Tibial nerve (tissue), 4 donors: ENCODE data around the gene HECTD1. TPM values are rescaled to one million over a fixed set of nuclear protein-coding genes. Genes with fewer than 3 reads are reported as not detected.

Experiments used
- DNase-seq, 2 donors: peaks; one replicate each; pipeline ENCODE4 v3.0.0-alpha.2; 2019; ENCODE audit warnings: low spot score in 2 of 2
- H3K27ac ChIP-seq, 4 donors: fragments of 200-600 bp; sonication (generic) in 3 of 4; one replicate each; pipeline ENCODE4 v1.5.1; 2017 to 2019; ENCODE audit warnings: mild to moderate bottlenecking in 1 of 4
- H3K27me3 ChIP-seq, 2 donors: fragments of 200-600 bp; sonication (generic) in 1 of 2; one replicate each; pipeline versions ENCODE4 v1.5.1 to v1.6.0; 2017 to 2019
- H3K36me3 ChIP-seq, 3 donors: fragments of 200-600 bp; sonication (generic); one replicate each; pipeline ENCODE4 v1.5.1; 2018 to 2019
- H3K4me1 ChIP-seq, 4 donors: fragments of 200-600 bp; sonication (generic) in 3 of 4; one replicate each; pipeline ENCODE4 v1.5.1; 2017 to 2019
- H3K4me3 ChIP-seq, 4 donors: fragments of 200-600 bp; sonication (generic) in 3 of 4; one replicate each; pipeline ENCODE4 v1.5.1; 2017 to 2019; ENCODE audit warnings: mild to moderate bottlenecking in 1 of 4, moderate library complexity in 1 of 4
- H3K9me3 ChIP-seq, 4 donors: fragments of 200-600 bp; sonication (generic) in 3 of 4; one replicate each; pipeline ENCODE4 v1.5.1; 2017 to 2019
- CTCF ChIP-seq, 5 experiments: fragments of 200-600 bp in 3 of 5; fragments of 450-650 bp in 2 of 5; sonication (generic) in 3 of 5; IDR thresholded peaks; one replicate each; pipeline ENCODE4 v1.5.1; 2016 to 2019; ENCODE audit warnings: antibody characterized with exemption in 5 of 5, mild to moderate bottlenecking in 3 of 5, moderate library complexity in 2 of 5
- EP300 ChIP-seq, 2 donors: sonication (generic); formaldehyde crosslinking; IDR thresholded peaks; one replicate each; pipeline ENCODE4 v1.6.1; 2017; ENCODE audit warnings: antibody characterized with exemption in 2 of 2, mild to moderate bottlenecking in 1 of 2
- POLR2A ChIP-seq, 2 donors: fragments of 450-650 bp; IDR thresholded peaks; one replicate each; pipeline ENCODE4 v1.6.1; 2017; ENCODE audit warnings: antibody characterized with exemption in 2 of 2, mild to moderate bottlenecking in 2 of 2, moderate library complexity in 2 of 2
- WGBS, 2 donors: methylation state at CpG; one replicate each; pipeline ENCODE4 v1.1.5; 2018; 5-methylcytosine and 5-hydroxymethylcytosine counted together
- total RNA-seq, 4 donors: library from RNA; depleted of rRNA; stranded (reverse); fragments of >200 nt; gene quantifications; one replicate each; pipeline ENCODE4 v1.1.0, GENCODE V29; 2016

Gene HECTD1
- total RNA-seq, 4 donors from 2014 or later, result 183 to 225 (median 207) TPM

GRCh38 chr14:31118892-31119291 is 88.7 kb downstream of the HECTD1 start:
- Histone ChIP-seq H3K27me3 (no peaks in the 10 kb centered on the region), H3K27ac (no peak overlapping the region), H3K9me3 (no peaks in the 10 kb centered on the region), H3K36me3 (peaks cover 4 to 92% (median 46%) of the 10 kb centered on the region in 3 donors), H3K4me1 (no peaks in the 10 kb centered on the region), H3K4me3 (no peak overlapping the region)
- WGBS, 2 donors, result 72 to 73% methylated on average over 3 of the region's 3 CpGs
- TF ChIP-seq POLR2A (IDR thresholded peaks at IDR 0.05) (no peak), EP300 (IDR thresholded peaks at IDR 0.05) (no peak), CTCF (IDR thresholded peaks at IDR 0.05) (no peak)
- no peak for DNase-seq

GRCh38 chr14:31113794-31114193 is 93.8 kb downstream of the HECTD1 start:
- Histone ChIP-seq H3K4me3 (no peak overlapping the region), H3K4me1 (no peaks in the 10 kb centered on the region), H3K36me3 (peaks cover 3 to 100% (median 46%) of the 10 kb centered on the region in 3 donors), H3K9me3 (no peaks in the 10 kb centered on the region), H3K27ac (no peak overlapping the region), H3K27me3 (no peaks in the 10 kb centered on the region)
- no peak for DNase-seq
- TF ChIP-seq CTCF (IDR thresholded peaks at IDR 0.05), result no peak
- 95 to 97% methylated on average over 3 of the region's 3 CpGs for WGBS, 2 donors

GRCh38 chr14:31110872-31111271 is 96.7 kb downstream of the HECTD1 start:
- no peak for TF ChIP-seq EP300 (IDR thresholded peaks at IDR 0.05)
- no peak for TF ChIP-seq POLR2A (IDR thresholded peaks at IDR 0.05)
- TF ChIP-seq CTCF (IDR thresholded peaks at IDR 0.05), result no peak
- WGBS, 2 donors, result 89 to 100% methylated on average over 2 of the region's 2 CpGs
- no peaks in the 10 kb centered on the region for H3K9me3 ChIP-seq
- no peak overlapping the region for H3K4me3 ChIP-seq
- no peak overlapping the region for H3K27ac ChIP-seq
- no peak for DNase-seq
- peaks cover 3 to 100% (median 32%) of the 10 kb centered on the region in 3 donors for H3K36me3 ChIP-seq
- H3K4me1 ChIP-seq, result no peaks in the 10 kb centered on the region
- H3K27me3 ChIP-seq, result no peaks in the 10 kb centered on the region

GRCh38 chr14:31109257-31109656 is 98.3 kb downstream of the HECTD1 start:
- no peak for DNase-seq
- 89 to 90% methylated on average over 11 of the region's 11 CpGs for WGBS, 2 donors
- H3K27ac ChIP-seq, result no peak overlapping the region
- H3K4me3 ChIP-seq, result no peak overlapping the region
- no peaks in the 10 kb centered on the region for H3K27me3 ChIP-seq
- TF ChIP-seq POLR2A (IDR thresholded peaks at IDR 0.05) (no peak), CTCF (IDR thresholded peaks at IDR 0.05) (no peak), EP300 (IDR thresholded peaks at IDR 0.05) (no peak)
- H3K9me3 ChIP-seq, result no peaks in the 10 kb centered on the region
- H3K36me3 ChIP-seq, result peaks cover 3 to 100% (median 44%) of the 10 kb centered on the region in 3 donors
- H3K4me1 ChIP-seq, result no peaks in the 10 kb centered on the region

GRCh38 chr14:31106768-31107167 is 100.8 kb downstream of the HECTD1 start:
- TF ChIP-seq CTCF (IDR thresholded peaks at IDR 0.05), result no peak
- TF ChIP-seq EP300 (IDR thresholded peaks at IDR 0.05), result no peak
- TF ChIP-seq POLR2A (IDR thresholded peaks at IDR 0.05), result no peak
- no peaks in the 10 kb centered on the region for H3K27me3 ChIP-seq
- peaks cover 0 to 6% (median 0%) of the 10 kb centered on the region in 4 donors for H3K9me3 ChIP-seq
- peaks cover 3 to 100% (median 57%) of the 10 kb centered on the region in 3 donors for H3K36me3 ChIP-seq
- WGBS, 2 donors, result 83 to 90% methylated on average over 3 of the region's 3 CpGs
- no peaks in the 10 kb centered on the region for H3K4me1 ChIP-seq
- H3K27ac ChIP-seq, result no peak overlapping the region
- H3K4me3 ChIP-seq, result no peak overlapping the region
- no peak for DNase-seq
